NOMO-1 treated with DMSO at 0.1 percent for 48 hours (cell line): ENCODE data around the gene SYT17.
"Not testable (repeated sequence)": the region's sequence is repeated elsewhere in the genome, so short reads cannot be mapped to it uniquely, and the experiment has no call there.

Experiments used
- DNase-seq: peaks from one replicate; lab custom pipeline; 2025; ENCODE audit not compliant: unreplicated experiment; lab: John Stamatoyannopoulos, UW

SYT17 gene

DNA sequence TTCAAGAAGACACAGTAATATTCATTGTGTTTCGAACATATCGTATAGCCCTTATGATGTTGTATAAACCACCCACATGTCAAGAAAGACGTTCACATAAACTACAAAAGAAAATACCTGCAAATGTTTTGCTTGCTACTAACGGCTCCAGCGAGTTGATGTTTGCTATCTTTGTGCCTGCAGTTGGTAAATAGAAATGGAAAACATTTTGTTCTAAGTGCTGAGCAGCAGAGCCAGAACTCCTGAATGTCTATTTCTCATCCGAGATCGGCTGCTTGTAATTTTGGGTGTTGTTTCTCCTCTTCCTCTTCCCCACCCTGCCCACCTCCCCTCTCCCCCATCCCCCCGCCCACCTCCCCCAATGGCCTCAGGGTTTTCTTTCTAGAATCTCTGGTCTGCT is 5.0 kb downstream of the SYT17 start:
- DNase-seq = no peak

DNA sequence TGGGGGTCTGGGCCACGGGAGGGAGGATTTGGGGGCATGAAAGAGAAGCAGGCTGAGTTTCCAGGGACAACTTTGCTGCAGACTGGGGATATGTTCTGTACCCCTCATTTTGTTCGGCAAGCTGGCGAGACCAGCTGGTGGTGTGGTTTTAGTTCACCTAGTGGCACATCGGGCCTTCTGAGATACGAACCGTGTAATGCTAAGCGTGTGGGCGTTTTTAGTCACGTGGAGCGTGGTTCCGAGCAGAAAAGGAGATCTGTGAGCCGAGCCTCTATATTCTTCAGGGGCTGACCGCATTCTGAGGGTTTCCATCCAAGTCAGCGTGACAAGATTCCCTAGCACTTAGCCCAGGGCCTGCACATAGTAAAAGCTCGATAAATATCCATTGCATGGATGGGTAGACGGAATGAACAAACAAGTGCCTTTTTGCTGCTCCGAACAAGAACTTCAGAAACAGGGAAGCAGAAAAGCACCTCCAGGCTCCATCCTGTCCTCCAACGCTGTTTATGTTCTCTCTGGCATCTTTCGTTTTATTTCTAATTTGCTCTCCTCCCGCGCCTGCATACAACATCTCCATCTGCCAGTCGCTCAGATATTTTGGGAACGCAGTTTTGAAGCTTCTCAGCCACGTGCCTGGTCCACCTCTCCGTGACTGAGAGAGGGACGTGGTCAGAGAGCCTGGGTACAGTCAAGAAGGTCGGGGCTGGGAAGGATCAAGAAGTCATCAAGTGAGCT is 5.8 kb downstream of the SYT17 start:
- DNase-seq = no peak

DNA sequence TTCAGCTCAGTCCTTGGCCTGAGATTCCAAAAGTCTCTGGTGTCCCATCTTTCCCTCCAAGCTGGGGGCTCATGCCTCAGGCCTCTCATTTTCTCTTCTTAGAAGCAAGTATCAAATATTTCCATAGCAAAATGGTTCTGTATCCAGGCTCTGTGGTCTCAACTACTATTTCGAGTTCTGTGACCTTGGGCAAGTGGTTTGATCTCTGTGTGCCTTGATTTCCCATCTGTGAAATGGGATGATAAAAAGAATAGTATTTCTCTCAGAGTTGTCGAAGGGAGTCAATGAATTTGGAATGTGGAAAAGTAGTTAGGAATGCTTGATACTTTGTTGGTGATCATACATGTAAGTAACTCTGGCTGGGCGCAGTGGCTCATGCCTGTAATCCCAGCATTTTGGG is 6.4 kb downstream of the SYT17 start:
- DNase-seq = no peak

DNA sequence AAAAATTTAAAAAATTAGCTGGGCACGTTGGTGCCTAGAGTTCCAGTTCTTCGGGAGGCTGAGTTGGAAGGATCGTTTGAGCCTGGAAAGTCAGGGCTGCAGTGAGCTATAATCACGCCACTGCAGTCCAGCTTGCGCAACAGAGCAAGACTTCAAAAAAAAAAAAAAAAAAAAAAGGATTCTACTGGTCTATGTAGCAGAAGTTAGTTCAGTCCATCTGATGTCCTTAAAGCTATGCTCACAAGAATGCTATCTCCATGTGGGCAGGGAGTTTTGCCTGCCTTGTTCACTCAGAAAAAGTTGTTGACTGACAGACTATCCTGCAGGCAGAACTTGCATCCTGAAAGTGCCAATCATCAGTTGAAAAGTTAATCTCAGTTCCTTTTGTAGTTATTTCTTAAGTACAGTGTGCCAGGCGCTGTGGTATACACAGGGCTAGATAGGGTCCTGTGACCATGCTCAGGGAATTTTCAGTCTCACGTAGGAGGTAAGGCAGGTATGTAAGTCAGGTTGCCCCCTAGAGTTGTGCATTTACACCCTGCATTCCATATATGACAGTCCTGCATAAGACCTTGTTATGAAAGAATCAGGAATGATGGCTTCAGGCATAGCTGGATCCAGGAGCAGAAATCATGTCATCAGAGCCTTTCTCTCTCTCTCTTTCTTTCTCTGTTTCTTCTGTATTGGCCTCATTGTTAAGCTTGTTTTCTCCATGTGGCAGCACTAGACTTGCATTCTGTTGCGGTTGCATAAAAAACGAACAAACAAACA is 7.6 kb downstream of the SYT17 start:
- DNase-seq = peak; percentile 35

DNA sequence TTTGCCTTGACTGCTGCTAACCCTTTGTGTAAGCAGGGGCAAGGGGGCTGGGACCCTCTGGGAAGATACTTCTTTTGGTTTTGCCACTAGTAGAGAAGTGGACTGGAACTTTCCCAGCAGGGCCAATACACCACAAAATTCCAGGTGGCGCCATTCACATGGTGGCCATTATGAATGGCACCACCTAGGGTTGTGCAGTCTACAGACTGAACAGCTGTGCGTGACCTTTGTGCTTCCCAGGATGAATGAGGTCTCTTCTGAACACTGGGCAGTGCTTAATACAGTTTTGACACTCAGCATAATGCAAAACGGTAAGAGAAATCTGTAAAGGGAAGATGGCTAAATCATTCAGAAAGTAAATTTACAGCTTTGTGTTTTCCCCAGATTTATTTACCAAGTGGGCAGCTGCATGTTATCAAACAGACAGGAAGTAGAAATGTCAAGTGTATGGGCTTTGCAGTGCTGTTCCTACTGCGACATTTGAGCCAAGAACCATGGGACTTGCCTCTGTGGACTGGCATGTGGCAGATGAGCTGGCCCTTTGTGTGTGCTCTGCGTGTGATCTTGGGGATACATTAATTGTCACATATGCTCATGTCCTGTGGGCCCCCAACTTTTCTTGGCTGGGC is 9.2 kb downstream of the SYT17 start:
- DNase-seq = no peak

DNA sequence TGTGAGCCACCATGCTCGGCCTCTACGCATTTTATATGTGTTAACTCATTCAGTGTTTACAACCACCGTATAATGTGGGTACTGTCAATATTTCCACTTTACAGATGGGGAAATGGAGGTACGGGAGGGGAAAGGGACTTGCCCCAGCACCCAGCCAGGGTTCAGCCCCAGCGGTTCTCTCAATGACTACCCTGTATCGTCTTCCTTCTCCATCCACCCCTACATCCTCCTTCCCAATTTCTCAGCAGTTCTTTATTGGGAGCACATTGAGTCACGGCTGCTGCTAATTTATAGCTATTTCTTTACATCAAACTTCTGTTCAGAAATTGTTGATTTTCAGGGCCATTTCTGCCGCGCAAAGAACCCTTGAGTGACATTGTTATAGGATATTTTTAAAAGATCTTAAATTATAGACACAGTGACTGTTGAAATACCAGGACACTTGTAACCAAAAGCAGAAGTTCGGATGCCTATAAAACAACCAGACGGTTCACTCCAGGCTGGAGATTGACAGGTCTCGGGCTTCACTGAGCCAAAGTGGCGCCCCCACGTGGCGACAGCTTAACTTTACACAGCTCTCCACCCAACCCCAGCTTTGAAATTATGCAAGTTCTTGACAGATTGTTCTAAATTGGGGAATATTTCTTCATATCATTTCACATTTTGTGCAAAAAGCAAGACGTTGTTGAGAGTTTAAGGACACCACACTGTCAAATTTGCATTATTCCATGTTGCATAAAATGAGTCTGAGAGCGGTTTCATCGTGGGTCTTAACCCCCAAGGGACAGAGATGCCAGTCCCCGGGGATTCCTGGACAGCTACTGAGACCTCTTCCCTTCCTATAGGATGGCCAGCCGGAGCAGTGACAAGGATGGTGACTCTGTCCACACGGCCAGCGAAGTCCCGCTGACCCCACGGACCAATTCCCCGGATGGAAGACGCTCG is 11.8 kb downstream of the SYT17 start:
- DNase-seq = peak; percentile 98

DNA sequence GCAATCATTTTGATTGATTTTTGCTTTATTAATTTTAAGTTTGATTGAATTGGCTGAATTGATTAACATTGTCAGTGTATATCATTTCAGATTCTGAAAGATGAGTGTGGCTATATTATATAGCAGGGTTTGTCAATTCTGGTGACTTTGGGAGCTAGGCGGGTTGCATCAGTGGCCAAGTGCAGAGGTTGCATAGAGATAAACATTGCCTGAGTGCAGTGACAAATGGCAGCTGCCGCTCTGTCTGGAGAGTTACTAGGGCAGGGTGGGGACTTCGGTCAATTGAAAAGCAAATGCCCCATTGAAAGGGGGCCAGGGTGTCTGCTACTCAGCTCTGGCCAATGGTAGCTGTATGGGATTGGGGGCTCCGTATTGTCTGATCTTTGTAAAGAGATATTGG is 12.7 kb downstream of the SYT17 start:
- DNase-seq = no peak

DNA sequence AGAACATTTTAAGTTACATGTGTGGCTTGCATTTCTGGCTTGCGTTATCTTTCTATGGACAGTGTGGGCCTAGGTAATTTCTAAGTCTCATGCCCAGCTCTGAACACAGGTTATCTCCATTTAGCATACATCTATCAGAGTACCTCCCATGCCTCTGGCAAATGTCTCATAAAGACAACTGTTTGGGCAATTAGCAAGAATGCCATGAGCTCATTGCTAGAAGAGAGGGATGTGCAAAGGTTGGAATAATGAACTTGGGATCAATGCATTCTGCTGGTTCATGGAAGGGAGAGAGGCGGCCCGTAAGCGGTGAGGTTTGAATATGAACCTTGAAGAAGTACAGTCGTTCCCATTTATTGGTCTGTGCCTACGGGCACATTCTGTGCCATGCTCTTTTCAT is 14.4 kb downstream of the SYT17 start:
- DNase-seq = no peak

DNA sequence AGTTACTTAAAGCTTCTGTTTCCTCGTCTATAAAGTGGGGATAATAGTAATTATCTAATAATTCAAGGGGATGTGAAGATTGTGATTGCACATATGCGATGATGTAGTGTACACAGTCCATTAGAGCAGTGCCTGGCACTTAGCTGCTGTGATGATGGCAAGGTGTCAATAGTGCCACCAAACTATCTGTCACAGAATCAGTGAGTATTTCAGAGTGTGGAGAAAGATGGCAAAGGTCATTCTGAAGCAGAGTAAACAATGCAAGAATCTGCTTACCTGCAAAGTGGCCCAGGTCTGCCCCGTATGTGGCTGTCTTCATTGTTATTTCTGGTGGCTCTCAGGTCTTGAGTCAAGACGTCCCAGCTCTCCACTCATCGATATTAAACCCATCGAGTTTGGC is 15.1 kb downstream of the SYT17 start:
- no peak for DNase-seq

DNA sequence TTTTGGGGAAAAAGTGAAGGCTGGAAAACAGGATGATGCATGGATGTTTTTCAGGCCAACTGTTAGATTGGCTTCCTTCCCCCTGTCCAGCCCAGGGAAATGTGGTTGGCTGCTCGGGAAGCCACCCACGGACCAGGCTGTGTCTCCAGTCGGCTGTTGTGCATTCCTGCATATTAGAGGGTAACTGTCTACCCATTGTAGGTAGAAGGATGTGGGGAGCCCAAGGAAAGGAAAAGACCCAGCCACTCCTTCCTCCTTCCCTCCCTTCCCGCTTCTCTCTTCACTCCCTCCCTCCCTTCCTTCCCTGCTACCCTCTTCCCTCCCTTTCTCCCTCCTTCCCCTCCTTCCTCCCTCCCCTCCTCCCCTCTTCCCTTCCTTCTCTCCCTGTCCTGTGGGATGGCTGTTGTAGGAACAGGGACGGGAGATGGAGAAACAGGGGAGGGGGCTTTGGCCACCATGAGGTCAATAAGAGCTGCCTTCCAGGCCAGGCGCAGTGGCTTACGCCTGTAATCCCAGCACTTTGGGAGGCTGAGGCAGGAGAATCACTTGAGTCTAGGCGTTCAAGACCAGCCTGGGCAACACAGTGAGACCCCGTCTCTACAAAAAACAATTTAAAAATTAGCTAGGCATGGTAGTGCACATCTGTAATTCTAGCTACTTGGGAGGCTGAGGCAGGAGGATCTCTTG is 16.9 kb downstream of the SYT17 start:
- DNase-seq = no peak

DNA sequence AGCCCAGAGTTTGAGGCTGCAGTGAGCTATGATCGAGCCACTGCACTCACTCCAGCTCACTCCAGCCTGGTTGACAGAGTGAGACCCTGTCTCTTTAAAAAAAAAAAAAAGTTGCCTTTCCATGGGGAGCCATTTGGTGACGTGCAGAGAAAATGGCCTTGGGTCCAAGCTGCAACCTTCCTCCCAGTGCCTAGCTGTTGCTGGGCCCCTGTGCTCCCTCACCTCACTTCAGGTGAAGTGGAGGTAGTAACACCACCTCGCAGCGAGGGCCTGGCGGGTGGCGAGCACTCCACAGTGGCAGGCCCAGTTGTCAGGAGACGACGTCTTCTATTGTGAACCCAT is 17.4 kb downstream of the SYT17 start:
- no peak for DNase-seq

DNA sequence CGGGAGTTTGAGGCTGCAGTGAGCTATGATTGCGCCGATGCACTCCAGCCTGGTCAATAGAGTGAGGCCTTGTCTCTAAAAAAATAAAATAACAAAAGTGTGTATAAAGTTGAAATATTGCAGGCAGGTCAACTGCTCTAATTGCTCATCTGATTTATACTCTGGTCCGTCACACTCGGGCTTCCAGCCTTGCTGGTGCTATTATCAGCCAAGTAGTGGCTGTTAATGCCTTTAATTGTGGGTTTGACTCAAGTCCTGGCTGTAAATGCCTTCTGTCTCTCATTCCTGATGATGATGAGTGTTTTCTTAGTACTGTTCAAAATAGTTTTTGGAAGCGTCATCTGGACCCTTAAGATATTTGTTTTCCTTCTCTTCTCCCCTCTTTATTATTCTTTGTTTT is 18.4 kb downstream of the SYT17 start:
- no peak for DNase-seq

DNA sequence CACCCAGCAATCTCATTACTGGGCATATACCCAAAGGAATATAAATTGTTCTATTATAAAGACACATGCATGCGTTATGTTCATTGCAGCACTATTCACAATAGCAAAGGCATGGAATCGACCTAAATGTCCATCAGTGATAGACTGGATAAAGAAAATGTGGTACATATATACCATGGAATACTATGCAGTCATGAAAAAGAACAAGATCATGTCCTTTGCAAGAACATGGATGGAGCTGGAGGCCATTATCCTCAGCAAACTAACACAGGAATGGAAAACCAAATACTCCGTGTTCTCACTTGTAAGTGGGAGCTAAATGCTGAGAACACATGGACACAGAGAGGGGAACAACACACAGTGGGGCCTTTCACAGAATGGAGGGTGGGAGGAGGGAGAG is 19.9 kb downstream of the SYT17 start:
- DNase-seq = not testable (repeated sequence)

DNA sequence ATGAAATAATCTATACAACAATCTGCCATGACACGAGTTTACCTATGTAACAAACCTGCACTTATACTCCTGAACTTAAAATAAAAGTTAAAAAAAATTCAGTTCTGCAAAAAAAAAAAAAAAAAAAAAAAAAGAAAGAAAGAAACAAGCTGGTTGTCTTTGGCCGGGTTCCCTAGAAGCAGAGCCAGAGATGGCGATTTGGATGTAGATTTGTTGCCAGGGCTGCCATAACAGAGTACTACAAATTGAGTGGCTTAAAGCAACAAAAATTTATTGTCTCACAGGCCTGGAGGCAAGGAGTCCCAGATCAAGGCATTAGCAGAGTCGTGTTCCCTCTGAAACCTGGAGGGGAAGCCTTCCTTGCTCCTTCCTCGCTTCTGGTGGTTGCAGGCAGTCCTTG is 20.4 kb downstream of the SYT17 start:
- DNase-seq = no peak

DNA sequence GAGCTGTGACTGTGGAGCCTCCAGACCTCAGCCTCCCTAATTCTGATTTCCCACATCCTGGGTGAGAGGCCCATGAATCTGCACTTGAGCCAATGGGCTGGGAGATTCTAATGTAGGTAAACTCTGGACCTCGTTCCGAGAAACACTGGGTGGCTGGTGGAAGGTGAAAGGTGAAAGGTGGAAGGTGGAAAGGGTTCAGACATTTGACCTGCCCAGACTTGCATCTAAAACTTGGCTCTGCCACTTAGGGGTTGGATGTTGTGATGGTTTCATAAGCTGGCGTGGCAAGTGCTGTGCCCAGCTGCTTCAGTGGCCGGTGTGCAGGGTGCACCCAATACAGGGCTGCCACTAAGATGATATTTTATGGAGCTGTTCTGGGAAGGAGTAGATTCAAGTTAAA is 24.8 kb downstream of the SYT17 start:
- no peak for DNase-seq

DNA sequence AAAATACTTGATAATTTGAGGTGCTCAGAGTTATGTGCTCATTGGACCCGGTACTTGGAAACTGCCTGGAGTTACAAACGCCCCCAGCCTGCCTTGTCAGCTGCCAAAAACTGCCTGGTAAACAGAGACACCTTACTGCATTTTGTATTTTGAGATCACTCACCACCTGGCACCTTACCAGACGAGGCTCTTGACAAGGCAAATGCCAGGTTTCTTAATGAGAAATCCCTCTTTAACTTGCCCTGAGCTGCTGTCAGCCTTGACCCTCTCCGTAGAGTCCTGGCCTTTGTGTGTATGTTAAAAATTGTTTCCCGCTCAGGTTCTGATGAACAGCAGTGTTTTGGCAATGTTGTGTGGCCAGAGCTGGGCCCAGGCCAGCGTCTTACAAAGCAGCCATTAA is 28.8 kb downstream of the SYT17 start:
- no peak for DNase-seq

DNA sequence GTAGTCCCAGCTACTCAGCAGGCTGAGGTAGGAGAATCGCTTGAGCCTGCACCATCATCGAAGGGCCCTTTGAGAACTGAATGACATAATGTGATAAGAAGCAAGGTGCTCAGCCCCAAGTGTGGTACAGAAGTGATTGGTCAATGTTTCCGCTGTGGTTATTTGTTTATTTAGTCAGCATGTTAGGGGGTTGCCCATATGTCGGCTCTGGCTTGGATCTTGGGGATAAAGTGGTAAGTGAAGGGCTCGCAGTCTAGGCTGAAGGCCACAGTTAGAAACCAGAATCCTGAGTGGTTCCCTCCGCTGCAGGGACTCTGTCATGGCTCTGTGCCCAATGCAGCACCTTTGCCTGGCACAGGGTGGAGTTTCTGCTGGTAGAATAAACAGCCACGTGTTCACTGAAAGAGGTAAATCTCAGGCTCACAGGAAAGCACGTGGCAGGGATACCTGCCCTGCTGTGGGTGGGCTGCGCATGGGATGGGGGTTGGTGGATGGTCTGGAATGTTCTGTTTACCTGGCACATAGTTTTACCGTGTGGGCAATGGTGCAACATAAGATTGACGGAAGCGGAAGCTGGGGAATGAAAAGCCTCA is 35.4 kb downstream of the SYT17 start:
- DNase-seq = no peak

DNA sequence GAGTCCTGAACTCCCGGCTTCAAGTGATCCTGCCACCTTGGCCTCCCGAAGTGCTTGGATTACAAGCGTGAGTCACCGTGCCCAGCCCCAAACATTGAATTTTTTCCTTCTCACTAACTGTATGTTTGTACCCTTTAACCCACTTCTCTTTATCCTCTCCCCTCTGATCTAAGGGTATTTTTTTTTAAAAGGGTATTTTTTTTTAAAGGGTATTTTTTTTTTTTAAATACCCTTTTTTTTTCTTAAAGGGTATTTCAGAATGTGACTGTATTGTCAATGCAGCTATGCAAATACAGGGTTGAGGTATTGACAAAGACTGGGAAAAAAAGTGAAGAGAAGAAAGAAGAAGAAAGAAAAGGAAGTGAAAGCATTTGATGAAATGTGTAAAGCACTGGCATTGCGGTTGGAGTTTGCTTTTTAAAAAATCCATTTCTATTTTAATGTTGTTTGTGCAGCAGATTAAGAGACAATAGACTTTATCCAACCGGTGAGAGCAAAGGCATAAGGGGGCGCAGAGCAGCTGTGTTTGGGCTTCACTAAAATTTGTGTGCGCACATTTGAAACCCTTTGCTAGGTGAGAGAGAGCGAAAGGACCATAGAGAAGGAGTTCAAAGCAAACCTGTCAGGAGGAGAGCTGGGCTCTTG is 42.4 kb downstream of the SYT17 start:
- peak; percentile 93 for DNase-seq

DNA sequence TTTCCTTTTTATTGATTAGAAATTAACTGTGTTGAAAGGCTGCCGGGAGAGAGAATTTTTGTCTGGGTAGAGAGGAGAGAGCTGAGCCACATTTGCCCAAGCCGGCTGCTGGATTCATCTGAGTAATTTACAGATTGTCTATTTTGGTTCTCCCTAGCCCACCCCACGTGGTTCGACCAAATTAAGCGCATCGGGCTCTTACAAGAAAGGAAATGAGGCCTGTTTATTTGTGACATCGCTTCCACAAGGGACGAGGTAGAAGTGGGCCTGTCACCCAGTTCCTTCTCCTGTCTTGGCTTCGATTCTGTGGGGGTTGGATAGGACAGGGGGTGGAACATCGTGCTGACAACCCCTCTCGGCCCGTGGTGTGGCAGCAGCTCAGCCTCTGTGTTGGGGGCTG is 42.9 kb downstream of the SYT17 start:
- DNase-seq = peak; percentile 65

DNA sequence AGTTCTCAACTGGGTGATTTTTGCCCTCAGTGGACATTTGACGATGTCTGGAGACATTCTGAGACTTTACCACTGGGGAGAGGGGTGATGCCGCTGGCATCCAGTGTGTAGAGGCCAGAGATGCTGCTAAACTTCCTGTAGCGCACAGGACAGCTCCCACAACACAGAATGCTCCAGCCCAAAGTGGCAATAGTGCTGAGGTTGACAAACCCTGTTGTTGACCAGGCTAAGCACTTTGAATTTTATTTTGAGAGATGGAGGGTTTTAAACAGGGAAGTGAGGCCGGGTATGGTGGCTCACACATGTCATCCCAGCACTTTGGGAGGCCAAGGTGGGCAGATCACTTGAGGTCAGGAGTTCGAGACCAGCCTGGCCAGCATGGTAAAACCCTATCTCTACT is 44.0 kb downstream of the SYT17 start:
- no peak for DNase-seq
